Body of pancreas (tissue), 4 donors: ENCODE results near the gene ANKRD10. TPM values are rescaled to one million over a fixed set of nuclear protein-coding genes. Genes with fewer than 3 reads are reported as not detected.

Source experiments
- ATAC-seq: fragments of 150-250 bp; one replicate; pipeline ENCODE4 v1.9.1; 2016
- DNase-seq, 4 donors: peaks; one replicate each; pipeline ENCODE4 v3.0.0-alpha.2; 2019
- H3K27ac ChIP-seq, 4 donors: fragments of 200-600 bp; sonication (generic); 1 replicate in 3 of 4; 2 replicates in 1 of 4; pipeline versions ENCODE4 v1.5.1 to v1.6.1; 2016 to 2019; ENCODE audit warnings: mild to moderate bottlenecking in 1 of 4, mixed read lengths in 1 of 4, moderate library complexity in 1 of 4
- H3K27me3 ChIP-seq, 2 donors: fragments of 200-600 bp; sonication (generic); one replicate each; pipeline ENCODE4 v1.6.0; 2016; ENCODE audit warnings: mild to moderate bottlenecking in 1 of 2
- H3K36me3 ChIP-seq, 2 donors: fragments of 200-600 bp; sonication (generic); replicated peaks in 1 of 2; 2 replicates each; pipeline ENCODE4 v1.5.1; 2016; ENCODE audit warnings: low read depth in 2 of 2; ENCODE audit not compliant: insufficient read depth in 1 of 2
- H3K4me1 ChIP-seq: fragments of 200-600 bp; sonication (generic); one replicate; pipeline ENCODE4 v1.6.0; 2016
- H3K4me3 ChIP-seq, 2 donors: fragments of 200-600 bp; sonication (generic); 1 replicate in 1 of 2; 2 replicates in 1 of 2; pipeline ENCODE4 v1.5.1; 2016 to 2019
- H3K9me3 ChIP-seq, 3 donors: fragments of 200-600 bp; sonication (generic); 1 replicate in 2 of 3; 2 replicates in 1 of 3; pipeline ENCODE4 v1.5.1; 2016
- CTCF ChIP-seq, 7 experiments: fragments of 450-650 bp in 4 of 7; fragments of 200-600 bp in 3 of 7; sonication (generic) in 3 of 7; IDR thresholded peaks; one replicate each; pipeline ENCODE4 v1.5.1; 2016 to 2019; ENCODE audit warnings: antibody characterized with exemption in 7 of 7
- POLR2A ChIP-seq, 3 donors: fragments of 450-650 bp; IDR thresholded peaks; one replicate each; pipeline ENCODE4 v1.6.1; 2016; ENCODE audit warnings: antibody characterized with exemption in 3 of 3, mild to moderate bottlenecking in 2 of 3
- WGBS, 2 donors: methylation state at CpG; one replicate each; pipeline ENCODE4 v1.1.5; 2017; 5-methylcytosine and 5-hydroxymethylcytosine counted together
- intact Hi-C: fragments of 100-400 bp; cut with DNase I; formaldehyde crosslinking; loops from one replicate; pipeline ENCODE4 v1.15.1; 2023
- total RNA-seq, 2 donors: library from RNA; depleted of rRNA; stranded (reverse); fragments of >200 nt; gene quantifications; one replicate each; pipeline ENCODE4 v1.1.0, GENCODE V29; 2016

ANKRD10 gene
- total RNA-seq, 2 donors from 2014 or later = 117 to 124 TPM

- H3K27ac ChIP-seq = no peak overlapping the region
- intact Hi-C loops = no loop called here
- WGBS, 2 donors = 70 to 72% methylated on average over 10 to 11 of the region's 11 CpGs
- H3K9me3 ChIP-seq = no peaks in the 10 kb centered on the region
- TF ChIP-seq POLR2A (IDR thresholded peaks at IDR 0.05) (no peak), CTCF (IDR thresholded peaks at IDR 0.05) (no peak)
- H3K4me1 ChIP-seq = no peaks in the 10 kb centered on the region
- H3K4me3 ChIP-seq = no peak overlapping the region
- H3K27me3 ChIP-seq = no peaks in the 10 kb centered on the region
- ATAC-seq = no peak
- no peak for DNase-seq
- no peaks in the 10 kb centered on the region for H3K36me3 ChIP-seq
Observed at GRCh38 chr13:110850840-110851239, 64.0 kb downstream of the ANKRD10 start.

- Histone ChIP-seq H3K27me3 (no peaks in the 10 kb centered on the region), H3K27ac (no peak overlapping the region), H3K9me3 (no peaks in the 10 kb centered on the region), H3K4me1 (no peaks in the 10 kb centered on the region), H3K4me3 (no peak overlapping the region), H3K36me3 (no peaks in the 10 kb centered on the region)
- intact Hi-C loops = no loop called here
- 48 to 52% methylated on average over 4 of the region's 4 CpGs for WGBS, 2 donors
- DNase-seq (no peak), ATAC-seq (no peak)
- TF ChIP-seq CTCF (IDR thresholded peaks at IDR 0.05) (no peak), POLR2A (IDR thresholded peaks at IDR 0.05) (no peak)
Observed at GRCh38 chr13:110850006-110850405, 64.9 kb downstream of the ANKRD10 start.

GRCh38 chr13:110845520-110845919 is 69.3 kb downstream of the ANKRD10 start:
- no peaks in the 10 kb centered on the region for H3K36me3 ChIP-seq
- H3K4me3 ChIP-seq = no peak overlapping the region
- no peaks in the 10 kb centered on the region for H3K4me1 ChIP-seq
- no peak overlapping the region for H3K27ac ChIP-seq
- TF ChIP-seq CTCF (IDR thresholded peaks at IDR 0.05) = no peak
- no peak for TF ChIP-seq POLR2A (IDR thresholded peaks at IDR 0.05)
- H3K9me3 ChIP-seq = no peaks in the 10 kb centered on the region
- no peaks in the 10 kb centered on the region for H3K27me3 ChIP-seq
- DNase-seq (no peak), ATAC-seq (no peak)
- 34 to 35% methylated on average over 3 of the region's 3 CpGs for WGBS, 2 donors
- intact Hi-C loops = no loop called here

- DNase-seq (no peak), ATAC-seq (no peak)
- TF ChIP-seq CTCF (IDR thresholded peaks at IDR 0.05) (no peak), POLR2A (IDR thresholded peaks at IDR 0.05) (no peak)
- intact Hi-C loops = no loop called here
- no peaks in the 10 kb centered on the region for H3K27me3 ChIP-seq
- H3K9me3 ChIP-seq = no peaks in the 10 kb centered on the region
- H3K4me1 ChIP-seq = no peaks in the 10 kb centered on the region
- H3K27ac ChIP-seq = no peak overlapping the region
- no peaks in the 10 kb centered on the region for H3K36me3 ChIP-seq
- WGBS, 2 donors = 51 to 57% methylated on average over 3 of the region's 3 CpGs
- H3K4me3 ChIP-seq = no peak overlapping the region
Observed at GRCh38 chr13:110841846-110842245, 73.0 kb downstream of the ANKRD10 start.

- 63 to 69% methylated on average over 2 of the region's 2 CpGs for WGBS, 2 donors
- no peak for TF ChIP-seq POLR2A (IDR thresholded peaks at IDR 0.05)
- TF ChIP-seq CTCF (IDR thresholded peaks at IDR 0.05) = no peak
Observed at GRCh38 chr13:110841406-110841805, 73.5 kb downstream of the ANKRD10 start.

More at GRCh38 chr13:110841406-110841805, 73.5 kb downstream of the ANKRD10 start:
- intact Hi-C loops = no loop called here
- ATAC-seq (no peak), DNase-seq (no peak)
- H3K4me3 ChIP-seq = no peak overlapping the region
- no peaks in the 10 kb centered on the region for H3K9me3 ChIP-seq
- no peaks in the 10 kb centered on the region for H3K4me1 ChIP-seq
- no peaks in the 10 kb centered on the region for H3K27me3 ChIP-seq
- H3K27ac ChIP-seq = no peak overlapping the region
- H3K36me3 ChIP-seq = no peaks in the 10 kb centered on the region
